HG03460 (cell line): ENCODE data around the gene TMEM218.

Source experiments
- ATAC-seq: cut with Tn5 transposase; IDR thresholded peaks from one replicate; pipeline ENCODE4 v1.9.1; 2021; ENCODE audit not compliant: unreplicated experiment

TMEM218 gene

DNA sequence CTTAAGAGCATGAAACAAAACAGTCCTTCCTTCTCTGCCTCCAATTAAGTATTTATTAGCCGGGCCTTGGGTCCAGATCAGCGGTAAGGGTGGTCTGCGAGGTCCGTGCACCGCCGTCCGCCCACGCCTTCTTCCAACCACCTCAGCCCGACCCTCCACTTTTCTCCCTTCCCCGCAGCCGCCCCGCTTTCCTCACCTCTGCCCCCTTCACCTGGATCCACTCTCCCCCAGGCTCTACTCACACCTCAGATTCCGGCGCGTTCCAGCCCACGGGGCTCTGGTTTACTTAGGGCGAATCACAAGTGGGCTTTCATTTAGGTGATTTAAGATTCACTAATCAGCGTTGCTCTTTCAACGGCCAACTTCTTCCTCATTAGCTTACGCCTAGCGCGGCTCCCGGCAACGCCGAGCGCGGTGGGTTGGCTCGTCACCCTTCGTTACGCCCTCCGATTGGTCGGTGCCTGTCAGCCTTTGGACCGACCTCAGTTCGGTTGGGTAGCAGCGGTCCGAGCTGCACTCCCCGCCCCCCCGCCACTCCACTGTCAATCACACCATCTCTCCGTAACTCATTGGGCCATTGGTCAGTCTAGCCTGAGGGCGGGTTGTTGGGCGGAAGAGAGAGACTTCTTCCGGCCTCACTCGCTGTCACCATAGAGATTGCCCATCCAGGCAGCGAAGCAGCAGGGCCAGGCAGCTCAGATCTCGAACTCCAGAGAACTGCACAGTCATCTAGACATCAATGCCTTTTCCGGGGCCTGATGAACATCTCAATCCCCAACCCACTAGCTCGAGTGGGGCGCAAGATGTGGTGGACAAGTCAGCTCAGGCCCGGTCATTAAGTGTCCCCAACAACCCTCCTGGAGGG, at the start of gene TMEM218:
Gene TMEM218 (minus strand): TSS at position 284 of the 865 bp plus-strand sequence. CDS start 9,385 bp downstream, outside the sequence.
- peak; percentile 98 for ATAC-seq

DNA sequence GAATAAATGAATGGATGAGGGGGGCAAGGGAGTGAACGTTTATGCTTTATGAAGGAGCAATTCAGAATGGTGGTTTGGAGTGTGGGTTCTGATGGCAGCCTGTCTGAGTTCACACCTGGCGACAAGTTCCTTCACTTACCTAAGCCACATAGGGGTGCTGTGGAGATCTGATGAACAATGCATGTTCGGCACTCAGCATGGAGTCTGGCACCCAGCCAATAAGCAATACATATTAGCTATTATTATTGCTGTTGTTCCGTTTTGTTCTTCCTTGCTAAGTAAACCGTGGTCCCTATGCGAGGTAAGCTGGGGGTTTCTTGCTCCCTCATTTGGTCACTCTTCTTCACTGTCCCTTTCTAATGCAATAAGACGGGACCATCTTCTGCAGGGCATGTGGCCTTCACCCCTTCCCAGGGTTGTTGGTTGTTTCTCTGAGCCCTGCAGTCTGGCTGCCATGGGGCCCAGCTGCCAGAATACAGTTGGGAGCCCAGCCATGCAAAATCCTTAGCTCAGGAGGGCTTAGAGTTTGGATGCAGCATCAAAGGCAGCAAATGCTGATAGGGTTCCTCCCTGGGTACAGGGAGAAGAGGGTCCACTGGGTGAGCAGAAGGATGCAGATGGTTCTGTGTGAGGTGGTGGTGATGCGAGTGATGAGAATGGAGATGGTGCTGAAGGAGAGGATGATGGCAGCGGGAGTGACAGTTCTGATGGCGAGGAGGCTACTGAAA, 46.7 kb upstream of the TMEM218 start:
- ATAC-seq, result no peak

- no peak for ATAC-seq
Measured at GRCh38 chr11:125157118-125157733, 45.8 kb upstream of the TMEM218 start.

DNA sequence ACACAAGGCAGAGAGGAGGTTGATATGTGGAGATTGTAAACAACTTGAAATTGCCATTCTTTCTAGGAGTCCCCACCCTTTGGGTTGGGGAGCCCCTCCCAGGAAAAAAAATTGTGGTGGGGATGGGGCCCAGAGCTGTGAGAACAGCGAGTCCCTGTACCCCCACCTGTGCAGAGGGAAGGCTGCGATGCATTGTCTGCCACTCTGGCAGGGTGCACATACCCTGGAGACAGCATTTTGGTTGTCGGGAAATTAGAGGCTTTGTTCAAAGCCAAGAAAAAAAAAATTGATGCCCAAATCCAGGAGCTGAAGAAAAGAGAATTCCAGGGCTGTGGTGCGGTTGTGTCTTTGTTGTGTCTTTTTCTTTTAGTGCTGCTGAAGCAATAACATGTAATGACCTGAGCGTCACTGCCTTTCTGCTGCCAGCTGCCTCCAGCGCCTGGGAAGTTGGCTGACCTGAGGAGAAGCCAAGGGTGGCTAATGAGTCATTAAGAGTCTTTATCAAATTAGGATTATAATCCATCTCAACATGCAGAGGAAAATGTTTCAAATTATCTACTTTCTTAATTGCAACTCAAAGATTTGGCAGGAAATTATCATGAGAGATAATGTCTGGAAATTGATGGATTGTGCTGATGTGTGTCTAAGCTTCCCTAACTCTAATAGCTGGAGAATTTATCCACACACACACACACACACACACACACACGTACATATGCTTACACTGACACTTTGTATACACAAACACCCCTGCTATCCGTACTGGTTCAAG, 45.1 kb upstream of the TMEM218 start:
- no peak for ATAC-seq

GRCh38 chr11:125155767-125156166, 44.3 kb upstream of the TMEM218 start:
- no peak for ATAC-seq

DNA sequence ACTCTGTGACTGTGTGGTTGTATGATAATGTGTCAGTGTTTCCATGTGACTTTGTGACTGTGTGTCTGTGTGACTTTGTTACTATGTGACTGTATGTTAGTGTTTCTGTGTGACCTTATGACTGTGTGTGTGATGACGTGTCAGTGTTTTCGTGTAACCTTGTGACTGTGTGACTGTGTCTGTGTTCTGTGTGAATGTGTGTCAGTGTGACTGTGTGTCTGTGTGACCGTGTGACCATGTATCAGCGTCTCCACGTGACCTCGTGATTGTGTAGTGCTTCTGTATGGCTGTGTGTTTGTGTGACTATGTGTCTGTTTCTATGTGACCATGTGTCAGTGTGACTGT, 43.6 kb upstream of the TMEM218 start:
- ATAC-seq, result no peak

DNA sequence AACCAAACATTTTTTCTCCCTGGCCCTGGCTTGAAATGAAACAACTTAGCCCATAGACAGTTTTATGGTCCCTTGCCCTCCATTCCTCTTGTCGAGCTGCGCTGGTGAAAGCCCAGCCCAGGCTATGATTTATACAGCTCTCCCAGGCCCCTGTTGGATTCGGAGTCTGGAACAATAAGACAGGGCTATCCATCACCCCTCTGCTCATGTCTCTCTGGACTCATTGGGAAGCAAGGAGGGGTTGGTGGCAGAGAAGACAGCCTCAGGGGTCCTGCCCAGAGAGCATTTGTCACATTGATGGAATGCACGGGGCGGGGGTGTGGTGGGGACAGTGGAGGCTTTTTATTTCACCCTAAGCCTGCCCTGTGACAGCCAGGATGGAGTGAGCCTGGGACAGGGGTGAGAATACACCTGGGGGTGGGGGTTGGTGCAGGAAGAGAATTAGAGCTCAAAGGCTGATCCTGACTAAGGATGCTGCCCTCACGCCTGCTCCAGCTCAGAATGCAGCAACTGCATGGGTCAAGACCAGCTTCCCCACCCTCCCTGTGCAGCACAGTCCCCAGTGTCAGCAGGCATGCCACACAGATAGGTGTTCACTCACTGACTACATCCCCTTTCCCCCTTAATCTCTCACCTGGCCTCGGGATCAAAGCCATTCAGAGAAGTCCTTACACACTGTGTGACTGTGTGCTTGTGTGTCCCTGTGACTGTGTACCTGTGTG, 43.1 kb upstream of the TMEM218 start:
- no peak for ATAC-seq

- ATAC-seq, result no peak
Measured at GRCh38 chr11:125153837-125154236, 42.4 kb upstream of the TMEM218 start.

DNA sequence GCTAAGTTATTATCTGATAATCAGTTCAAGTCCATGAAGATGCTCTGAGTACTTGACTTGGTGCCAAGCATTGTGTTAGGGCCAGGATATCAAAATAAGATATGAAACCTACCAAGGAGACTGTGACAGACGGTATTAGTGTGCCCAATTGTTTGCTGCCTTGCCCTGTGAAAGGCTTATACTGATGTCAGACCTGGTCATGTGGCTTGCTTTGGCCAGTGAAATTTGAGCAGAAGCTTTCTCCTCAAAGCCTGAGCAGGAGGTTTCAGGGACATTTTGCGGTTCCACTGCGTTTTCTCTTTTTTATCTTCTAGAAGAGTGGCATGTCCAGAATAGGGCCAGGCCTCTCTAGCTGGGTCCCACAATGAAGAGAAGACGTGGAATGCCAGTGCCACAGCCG, 37.3 kb upstream of the TMEM218 start:
- no peak for ATAC-seq

DNA sequence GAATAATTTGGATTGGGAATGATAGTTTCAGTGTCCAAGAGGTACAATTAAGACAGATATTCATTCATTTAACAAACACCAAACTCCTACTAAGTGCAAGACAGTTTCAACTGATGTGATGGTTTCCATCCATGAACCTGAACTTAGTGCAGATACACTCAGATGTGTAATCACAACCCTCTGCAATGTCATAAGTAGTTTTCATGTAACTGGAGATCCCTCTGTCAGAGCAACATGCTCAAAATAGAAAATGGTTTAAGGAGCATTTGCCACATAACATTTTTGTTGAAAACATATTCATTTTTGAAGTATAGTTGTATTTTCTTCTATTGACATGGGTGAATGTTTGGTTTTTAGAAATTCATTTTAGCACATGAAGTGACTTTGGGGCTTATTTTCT, 36.6 kb upstream of the TMEM218 start:
- ATAC-seq, result no peak

DNA sequence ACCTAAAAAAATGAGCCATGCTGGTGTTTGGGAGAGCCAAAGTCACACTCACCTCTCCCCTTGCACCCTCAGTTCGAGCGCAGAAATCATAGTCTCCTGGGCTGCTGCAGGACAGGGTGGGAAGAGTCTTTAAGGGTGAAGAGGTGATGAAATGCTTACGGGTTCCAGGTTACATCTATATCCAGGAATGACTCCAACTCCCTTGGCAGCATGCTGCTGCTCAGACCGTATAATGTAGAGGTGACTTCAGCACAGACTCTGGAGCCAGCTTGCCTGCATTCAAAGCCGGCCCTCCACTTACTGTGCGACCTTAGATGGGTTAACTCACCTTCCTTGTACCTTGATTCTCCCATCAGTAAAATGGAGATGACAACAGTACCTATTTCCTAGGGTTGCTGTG, 35.9 kb upstream of the TMEM218 start:
- no peak for ATAC-seq

GRCh38 chr11:125146232-125146631, 34.8 kb upstream of the TMEM218 start:
- ATAC-seq, result no peak

GRCh38 chr11:125141686-125142535, 30.5 kb upstream of the TMEM218 start:
- ATAC-seq, result no peak

DNA sequence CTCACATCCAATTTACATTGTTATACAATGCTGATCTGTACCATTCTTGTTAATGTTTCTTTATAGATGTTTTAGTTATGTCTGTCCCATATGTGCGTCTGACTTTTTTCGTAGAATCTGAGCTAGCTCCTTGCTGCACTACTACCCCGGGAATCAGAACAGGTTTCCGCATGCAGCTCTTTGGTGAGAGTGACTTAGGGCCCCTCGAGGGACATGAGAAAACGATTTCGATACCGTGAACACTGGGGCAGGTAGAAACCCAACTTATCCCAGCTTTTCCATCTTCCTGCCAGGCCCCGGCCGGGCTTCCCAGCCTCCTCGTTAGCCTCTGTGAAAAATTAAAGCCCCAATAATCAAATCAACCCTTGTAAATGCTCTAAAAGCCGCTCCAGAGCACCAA, 29.8 kb upstream of the TMEM218 start:
- ATAC-seq, result no peak

- no peak for ATAC-seq
Measured at GRCh38 chr11:125140233-125140632, 28.8 kb upstream of the TMEM218 start.

GRCh38 chr11:125139778-125140177, 28.4 kb upstream of the TMEM218 start:
- ATAC-seq, result no peak

- ATAC-seq, result no peak
Measured at GRCh38 chr11:125138966-125139365, 27.5 kb upstream of the TMEM218 start.

DNA sequence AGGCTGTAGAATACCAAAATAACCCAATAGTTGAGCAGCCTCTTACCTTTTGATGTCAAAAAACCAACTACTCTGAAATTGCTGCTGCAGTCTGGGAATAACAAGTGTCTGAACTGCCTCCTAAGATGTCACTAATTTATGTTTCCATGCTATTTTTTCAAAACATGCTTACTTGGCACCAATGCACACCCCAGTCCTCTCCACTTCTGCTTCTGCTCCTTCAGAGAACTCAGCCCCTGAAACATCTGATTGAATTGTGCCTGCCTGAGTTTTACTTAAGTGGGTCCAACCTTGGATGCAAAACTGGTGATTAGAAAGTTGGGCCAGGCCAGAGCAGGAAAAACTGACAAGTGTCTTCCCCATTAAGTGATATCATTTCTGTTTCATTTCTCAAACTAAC, 24.6 kb upstream of the TMEM218 start:
- no peak for ATAC-seq

DNA sequence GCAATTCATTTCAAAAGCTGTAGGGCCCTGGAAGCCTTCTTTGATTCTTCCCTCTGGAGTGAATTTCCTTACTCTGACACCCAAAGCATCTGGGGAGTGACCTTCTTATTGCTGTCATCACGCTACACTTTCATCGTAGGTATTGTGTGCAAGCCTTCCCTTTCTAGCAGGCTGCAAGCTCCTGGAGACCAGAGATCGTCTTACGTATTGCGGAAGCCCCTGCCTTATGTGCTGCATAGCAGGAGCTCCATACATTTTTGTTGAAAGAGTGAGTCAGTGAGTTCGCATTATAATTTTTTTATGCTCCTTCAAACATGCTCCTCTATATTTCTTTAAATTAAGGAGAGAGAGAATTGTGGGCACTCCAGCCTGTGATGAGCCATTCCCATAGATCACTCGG, 21.2 kb upstream of the TMEM218 start:
- ATAC-seq, result no peak

DNA sequence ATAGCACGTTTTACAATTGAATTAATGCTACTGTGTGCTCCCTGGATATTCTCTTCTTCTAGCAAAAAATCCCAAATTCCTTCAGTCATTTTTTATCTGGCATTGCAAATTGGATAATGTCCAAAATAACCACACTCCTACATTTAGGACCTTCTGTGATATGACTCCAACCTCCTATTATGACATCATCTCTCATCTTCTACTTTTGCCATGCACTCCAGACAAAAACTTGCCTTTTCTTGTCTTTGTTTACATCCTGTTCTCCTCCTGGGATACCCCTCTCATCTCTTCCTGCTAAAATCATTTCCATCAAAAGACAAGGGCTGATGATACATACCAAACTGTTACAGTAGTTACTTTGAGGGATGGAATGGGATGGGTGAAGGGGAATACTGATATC, 20.6 kb upstream of the TMEM218 start:
- no peak for ATAC-seq
